ENCODE results near the gene GRID2.
"Not testable (repeated sequence)": the region's sequence is repeated elsewhere in the genome, so short reads cannot be mapped to it uniquely, and the experiment has no call there.

GRID2 gene

DNA sequence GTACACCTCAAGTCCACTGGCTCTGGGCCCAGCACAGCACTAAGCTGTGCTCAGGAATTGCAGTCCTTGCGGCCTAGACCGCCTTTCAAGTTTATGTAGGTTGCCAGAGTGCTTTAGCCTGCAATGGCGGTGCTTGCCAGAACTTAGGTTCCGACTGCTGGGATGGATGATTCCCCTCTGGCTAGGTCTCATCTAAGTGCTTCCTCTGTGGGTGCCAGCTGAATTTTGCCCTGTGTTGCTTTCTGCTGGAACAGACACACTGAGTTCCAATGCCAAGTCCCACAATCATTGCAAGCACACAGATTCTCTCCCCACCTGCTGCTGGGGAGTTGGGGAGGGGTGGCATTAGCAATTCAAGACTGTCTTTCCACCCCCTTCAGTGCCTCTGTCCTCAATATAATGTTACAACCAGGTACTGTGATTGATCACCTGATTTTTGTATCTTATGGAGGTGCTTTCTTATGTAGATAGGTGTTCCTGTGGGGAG, 129.5 kb downstream of the GRID2 start:
- no peak for DNase-seq (ENCODE audit: low read depth, low spot score)

GRCh38 chr4:92438722-92439121, 135.0 kb downstream of the GRID2 start:
- not testable (repeated sequence) for DNase-seq (ENCODE audit: low read depth, low spot score)

DNA sequence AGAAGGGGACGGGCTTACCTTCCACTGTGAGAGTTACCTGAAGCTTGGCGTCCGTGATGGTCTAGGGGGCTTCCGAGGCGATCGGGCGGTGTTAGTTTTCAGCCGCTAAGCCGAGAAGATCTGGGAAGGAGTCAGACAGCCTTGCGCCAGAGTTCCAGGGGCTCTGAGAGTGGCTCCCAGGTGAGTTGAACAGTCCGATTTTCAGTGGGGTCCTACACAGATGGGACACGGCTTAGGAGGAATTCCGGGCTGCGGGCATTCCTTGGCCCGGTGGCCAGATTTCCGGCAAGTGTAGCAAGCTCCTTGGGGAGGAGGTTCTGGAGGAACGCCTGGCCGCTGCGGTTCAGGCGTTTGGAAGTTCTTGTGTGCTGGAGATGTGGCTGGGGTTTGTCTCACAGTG, 138.4 kb downstream of the GRID2 start:
- DNase-seq (ENCODE audit: low read depth, low spot score) = not testable (repeated sequence)

GRCh38 chr4:92444143-92444843, 140.5 kb downstream of the GRID2 start:
- not testable (repeated sequence) for DNase-seq (ENCODE audit: low read depth, low spot score)

DNA sequence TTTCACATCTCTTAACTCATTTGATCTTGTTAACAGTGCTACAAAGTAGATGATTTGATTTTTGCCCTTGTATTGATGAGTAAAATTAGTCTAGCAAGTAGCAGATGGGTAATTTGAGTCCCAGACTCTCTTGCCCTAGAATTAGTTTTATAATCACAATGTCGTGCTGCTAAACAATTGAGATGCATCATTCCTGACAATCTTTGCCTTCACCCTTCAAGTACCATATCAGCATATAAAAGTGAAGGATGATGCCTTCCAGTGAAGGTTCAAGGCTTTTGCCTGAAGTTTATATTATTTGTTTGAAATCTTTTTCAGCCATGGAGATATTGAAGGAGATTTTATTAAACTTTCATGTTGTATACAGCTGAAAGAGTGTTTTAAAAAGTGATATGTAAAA, 141.4 kb downstream of the GRID2 start:
- DNase-seq (ENCODE audit: low read depth, low spot score) = no peak

GRCh38 chr4:92447255-92447905, 143.6 kb downstream of the GRID2 start:
- no peak for DNase-seq (ENCODE audit: low read depth, low spot score)

- DNase-seq (ENCODE audit: low read depth, low spot score) = not testable (repeated sequence)
Measured at GRCh38 chr4:92448176-92448575, 144.4 kb downstream of the GRID2 start.

DNA sequence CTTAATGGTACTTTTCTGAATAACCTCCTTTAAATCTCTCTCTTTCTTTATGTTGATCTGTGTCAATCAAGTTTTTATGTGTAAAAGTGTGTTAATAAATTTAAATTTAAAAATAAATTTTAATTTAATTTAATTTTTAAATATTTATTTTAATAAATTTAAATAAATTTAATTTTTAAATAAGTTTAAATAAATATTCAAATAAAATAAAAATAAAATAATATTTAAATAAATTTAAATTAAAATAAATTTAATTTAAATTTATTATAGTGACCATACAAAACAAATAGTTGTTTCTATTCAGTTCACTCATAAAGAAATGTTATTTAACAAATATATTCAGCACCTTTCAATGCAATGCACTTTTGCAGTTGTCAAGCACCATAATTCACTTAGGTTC, 146.9 kb downstream of the GRID2 start:
- no peak for DNase-seq (ENCODE audit: low read depth, low spot score)

- DNase-seq (ENCODE audit: low read depth, low spot score) = no peak
Measured at GRCh38 chr4:92451782-92452181, 148.0 kb downstream of the GRID2 start.

- not testable (repeated sequence) for DNase-seq (ENCODE audit: low read depth, low spot score)
Measured at GRCh38 chr4:92452383-92452782, 148.6 kb downstream of the GRID2 start.

GRCh38 chr4:92455329-92455839, 151.6 kb downstream of the GRID2 start:
- no peak for DNase-seq (ENCODE audit: low read depth, low spot score)

DNA sequence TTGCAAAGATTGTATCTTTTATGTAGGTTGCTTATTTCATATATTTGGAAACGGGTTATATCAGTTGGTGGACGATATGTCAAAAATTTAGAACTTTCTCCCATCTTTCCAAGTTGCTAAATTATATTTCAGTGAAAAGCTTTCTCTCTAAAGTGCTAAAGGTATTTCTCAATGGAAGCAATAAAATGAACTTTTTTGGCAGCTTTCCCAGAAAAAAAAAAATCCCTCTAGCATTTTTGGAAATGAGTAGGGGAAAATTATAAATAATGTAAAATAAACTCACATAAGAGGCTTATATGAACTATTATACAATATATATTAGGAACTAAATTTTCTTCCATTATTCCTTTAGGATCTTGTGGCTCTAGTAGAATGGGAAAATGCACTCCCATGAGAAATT, 152.2 kb downstream of the GRID2 start:
- no peak for DNase-seq (ENCODE audit: low read depth, low spot score)

DNA sequence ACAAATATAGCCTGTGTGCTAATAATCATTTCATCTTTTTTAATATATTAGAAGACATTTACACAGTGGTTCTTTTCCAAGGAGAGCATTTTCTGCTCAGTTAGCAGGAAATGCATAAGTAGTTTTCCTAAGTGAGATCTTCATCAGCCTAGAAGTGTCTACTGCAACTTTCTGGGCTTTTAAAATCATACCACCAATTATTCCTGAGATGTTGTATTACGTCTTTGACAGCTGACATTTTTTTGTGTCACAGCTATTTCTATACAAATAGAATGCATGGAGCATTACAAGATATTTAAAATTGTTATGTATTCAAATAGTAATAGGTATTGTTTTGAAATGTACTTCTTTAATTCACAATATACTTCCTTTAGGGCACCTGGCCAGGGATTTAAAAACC, 158.0 kb downstream of the GRID2 start:
- no peak for DNase-seq (ENCODE audit: low read depth, low spot score)

GRCh38 chr4:92477298-92477697, 173.5 kb downstream of the GRID2 start:
- no peak for DNase-seq (ENCODE audit: low read depth, low spot score)

DNA sequence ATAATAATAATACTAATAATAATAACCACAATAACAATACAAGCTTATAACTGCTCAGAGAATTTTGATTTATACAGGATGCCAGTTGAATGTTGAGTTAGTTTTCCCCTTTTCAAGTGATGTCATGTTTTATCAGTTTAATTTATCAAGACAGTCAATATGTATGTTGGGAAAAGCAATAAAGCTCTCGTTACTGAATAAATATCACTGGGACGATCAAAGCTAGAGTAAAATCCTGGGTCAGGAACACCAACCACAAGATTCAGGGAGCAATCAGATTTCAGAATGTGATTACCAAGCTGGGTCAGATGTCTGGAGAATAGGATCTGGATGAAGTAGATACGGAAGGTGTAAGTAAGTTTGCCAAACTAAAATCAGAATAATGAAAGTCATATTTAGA, 179.6 kb downstream of the GRID2 start:
- no peak for DNase-seq (ENCODE audit: low read depth, low spot score)

DNA sequence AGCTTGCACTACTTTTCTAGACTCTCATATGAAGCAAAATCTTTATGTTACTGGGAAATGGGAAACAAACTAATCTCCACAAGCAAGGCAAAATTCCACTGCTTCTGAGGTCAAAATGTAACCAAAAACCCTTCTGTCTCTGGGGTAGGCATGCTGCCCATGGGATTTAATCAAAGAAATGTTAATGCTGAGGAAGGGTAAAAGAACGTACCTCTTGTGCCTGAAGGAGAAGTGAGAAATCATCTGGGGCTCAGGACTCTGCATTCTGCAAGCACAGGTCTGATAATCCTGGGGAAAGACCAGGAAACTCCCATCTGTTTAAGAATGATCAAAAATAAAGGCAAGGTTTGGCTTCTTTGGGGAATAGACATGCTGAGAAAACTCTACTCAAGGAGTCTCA, 184.7 kb downstream of the GRID2 start:
- no peak for DNase-seq (ENCODE audit: low read depth, low spot score)

GRCh38 chr4:92497141-92497540, 193.4 kb downstream of the GRID2 start:
- DNase-seq (ENCODE audit: low read depth, low spot score) = no peak

- no peak for DNase-seq (ENCODE audit: low read depth, low spot score)
Measured at GRCh38 chr4:92501456-92501855, 197.7 kb downstream of the GRID2 start.

GRCh38 chr4:92506933-92507332, 203.2 kb downstream of the GRID2 start:
- no peak for DNase-seq (ENCODE audit: low read depth, low spot score)

DNA sequence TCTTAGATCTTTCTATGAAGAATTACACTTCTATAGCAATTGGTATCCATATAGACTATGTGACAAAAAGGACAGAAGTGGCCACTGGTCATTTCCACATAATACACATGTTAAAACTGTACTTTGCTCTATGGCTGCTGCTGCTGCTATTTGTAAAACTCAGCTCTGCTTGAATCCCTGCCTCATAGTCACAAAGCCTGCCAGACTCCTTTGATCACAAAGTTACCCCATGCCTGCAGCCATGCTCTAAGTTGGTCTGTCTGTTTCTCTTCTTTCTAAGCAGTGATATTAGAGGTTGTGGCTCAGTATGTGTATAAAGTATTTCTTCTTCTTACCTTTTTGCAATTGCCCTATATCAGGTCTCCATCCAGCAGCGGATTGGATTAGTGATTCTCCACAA, 210.9 kb downstream of the GRID2 start:
- no peak for DNase-seq (ENCODE audit: low read depth, low spot score)

DNA sequence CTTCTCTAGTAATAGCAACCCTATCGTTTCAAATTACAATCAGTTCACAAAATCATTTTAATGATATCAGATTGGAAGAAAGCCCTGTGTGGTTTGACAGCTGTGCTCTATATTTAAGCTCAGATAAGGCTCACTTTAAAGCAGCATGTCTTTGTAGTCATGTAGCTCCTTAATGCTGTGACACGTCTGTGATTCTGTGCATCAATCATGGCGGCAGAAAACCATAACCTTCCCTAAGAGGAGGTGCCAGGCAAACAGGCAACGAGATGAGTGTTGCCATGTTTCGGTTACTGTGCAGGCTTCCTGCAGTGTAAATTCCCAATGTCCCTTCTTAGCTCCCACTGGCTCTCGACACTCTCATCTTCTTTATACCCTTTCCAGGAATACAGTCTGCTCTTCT, 212.7 kb downstream of the GRID2 start:
- no peak for DNase-seq (ENCODE audit: low read depth, low spot score)

- DNase-seq (ENCODE audit: low read depth, low spot score) = no peak
Measured at GRCh38 chr4:92519727-92520126, 216.0 kb downstream of the GRID2 start.

GRCh38 chr4:92520563-92520962, 216.8 kb downstream of the GRID2 start:
- DNase-seq (ENCODE audit: low read depth, low spot score) = no peak
